HG03457 (cell line): ENCODE results near the gene INPP5B.
A peak's percentile ranks its signal among the peaks of the same experiment; 100 is the strongest.
"Not testable (repeated sequence)": the region's sequence is repeated elsewhere in the genome, so short reads cannot be mapped to it uniquely, and the experiment has no call there.

Experiments
- ATAC-seq: cut with Tn5 transposase; IDR thresholded peaks from one replicate; pipeline ENCODE4 v1.9.1; 2021; ENCODE audit warnings: moderate number of reproducible peaks; ENCODE audit not compliant: unreplicated experiment

The INPP5B gene

GRCh38 chr1:37946703-37947360 is at the start of gene INPP5B:
Gene INPP5B (minus strand): TSS chr1:37947053. CDS start chr1:37946308, 745 bp downstream.
- no peak for ATAC-seq

GRCh38 chr1:37995751-37996345 is 49.0 kb upstream of the INPP5B start:
- no peak for ATAC-seq

- ATAC-seq: no peak
Measured at GRCh38 chr1:37994886-37995566, 48.2 kb upstream of the INPP5B start.

GRCh38 chr1:37989361-37989930 is 42.6 kb upstream of the INPP5B start:
- ATAC-seq: peak; percentile 35

GRCh38 chr1:37987679-37988078 is 40.8 kb upstream of the INPP5B start:
- ATAC-seq: no peak

- no peak for ATAC-seq
Measured at GRCh38 chr1:37983546-37983945, 36.7 kb upstream of the INPP5B start.

- no peak for ATAC-seq
Measured at GRCh38 chr1:37978541-37978940, 31.7 kb upstream of the INPP5B start.

- ATAC-seq: not testable (repeated sequence)
Measured at GRCh38 chr1:37975083-37975482, 28.2 kb upstream of the INPP5B start.

GRCh38 chr1:37974567-37974966 is 27.7 kb upstream of the INPP5B start:
- ATAC-seq: no peak

- ATAC-seq: not testable (repeated sequence)
Measured at GRCh38 chr1:37973684-37974083, 26.8 kb upstream of the INPP5B start.

GRCh38 chr1:37965301-37965700 is 18.4 kb upstream of the INPP5B start:
- ATAC-seq: no peak

GRCh38 chr1:37964106-37964505 is 17.3 kb upstream of the INPP5B start:
- not testable (repeated sequence) for ATAC-seq

GRCh38 chr1:37958690-37959089 is 11.8 kb upstream of the INPP5B start:
- ATAC-seq: no peak

- no peak for ATAC-seq
Measured at GRCh38 chr1:37955685-37956084, 8.8 kb upstream of the INPP5B start.

- ATAC-seq: no peak
Measured at GRCh38 chr1:37954316-37954971, 7.6 kb upstream of the INPP5B start.

- ATAC-seq: no peak
Measured at GRCh38 chr1:37952738-37953137, 5.9 kb upstream of the INPP5B start.

GRCh38 chr1:37951783-37952624 is 5.2 kb upstream of the INPP5B start:
- ATAC-seq: no peak

- ATAC-seq: no peak
Measured at GRCh38 chr1:37951041-37951782, 4.4 kb upstream of the INPP5B start.

GRCh38 chr1:37949524-37950152 is 2.8 kb upstream of the INPP5B start:
- no peak for ATAC-seq
